IPS-20b (cell line): ENCODE measurements around the gene GOLGA3.
"Not testable (repeated sequence)": the region's sequence is repeated elsewhere in the genome, so short reads cannot be mapped to it uniquely, and the experiment has no call there.

Experiments used
- H3K27ac ChIP-seq: one replicate; pipeline ENCODE4 v1.5.1; 2013; ENCODE audit warnings: low read length
- H3K27me3 ChIP-seq: 2 replicates; pipeline ENCODE4 v1.6.1; 2013; ENCODE audit warnings: mild to moderate bottlenecking, low read length, inconsistent platforms; ENCODE audit not compliant: insufficient read depth
- H3K36me3 ChIP-seq: 2 replicates; pipeline ENCODE4 v1.6.1; 2013; ENCODE audit warnings: low read depth, mild to moderate bottlenecking, inconsistent platforms, low read length, moderate library complexity; ENCODE audit not compliant: insufficient read depth
- H3K4me1 ChIP-seq: 2 replicates; pipeline ENCODE4 v1.6.1; 2013; ENCODE audit warnings: mild to moderate bottlenecking, control low read depth, inconsistent platforms, low read length, moderate library complexity; ENCODE audit not compliant: insufficient read depth
- H3K4me3 ChIP-seq: 2 replicates; pipeline ENCODE4 v1.5.1; 2013; ENCODE audit warnings: mild to moderate bottlenecking, low read length, inconsistent platforms
- H3K9ac ChIP-seq: 2 replicates; pipeline ENCODE4 v1.6.1; 2013; ENCODE audit warnings: low read depth, mild to moderate bottlenecking, inconsistent platforms, low read length, moderate library complexity
- H3K9me3 ChIP-seq: 2 replicates; pipeline ENCODE4 v1.6.1; 2013; ENCODE audit warnings: mild to moderate bottlenecking, low read depth, low read length, inconsistent platforms; ENCODE audit not compliant: insufficient read depth

The GOLGA3 gene

DNA sequence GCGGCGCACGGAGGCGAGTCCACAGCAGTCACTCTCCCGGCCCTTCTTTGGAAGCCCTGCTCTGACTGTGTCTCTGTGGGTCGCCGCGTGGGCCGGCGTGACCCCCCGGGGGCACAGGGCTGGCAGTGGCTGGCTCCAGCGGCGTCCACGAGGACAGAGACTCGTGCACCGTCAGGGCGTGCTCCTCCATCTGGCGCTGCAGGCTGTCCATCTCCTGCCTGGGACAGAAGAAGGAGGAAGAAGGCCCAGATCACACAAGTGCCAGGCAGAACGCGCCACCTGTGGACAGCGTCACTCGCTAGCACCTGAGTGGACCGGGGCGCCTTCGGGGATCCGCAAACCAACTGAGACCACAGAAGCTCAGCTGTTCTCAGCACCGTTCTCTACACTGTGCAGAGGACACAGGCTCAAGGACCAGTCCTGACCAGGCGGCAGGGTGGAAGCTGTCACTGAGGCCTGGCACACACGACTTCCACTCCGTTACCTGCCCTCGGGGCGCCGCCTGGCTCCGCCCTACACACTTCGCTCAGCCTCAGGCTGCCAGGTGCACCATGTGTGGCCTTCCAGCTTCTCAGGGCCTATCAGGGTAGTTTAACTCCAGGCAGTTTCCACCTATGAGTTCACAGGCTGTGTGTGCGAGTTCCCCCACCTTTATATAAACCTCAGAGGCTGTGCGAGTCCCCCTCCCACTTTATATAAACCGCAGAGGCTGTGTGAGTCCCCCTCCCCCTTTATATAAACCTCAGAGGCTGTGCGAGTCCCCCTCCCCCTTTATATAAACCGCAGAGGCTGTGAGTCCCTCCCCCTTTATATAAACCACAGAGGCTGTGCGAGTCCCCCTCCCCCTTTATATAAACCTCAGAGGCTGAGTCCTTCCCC is 55.4 kb downstream of the GOLGA3 start:
- no peaks in the 10 kb centered on the region for H3K9me3 ChIP-seq
- H3K27ac ChIP-seq = no peak overlapping the region
- no peak overlapping the region for H3K4me3 ChIP-seq
- H3K27me3 ChIP-seq = no peaks in the 10 kb centered on the region
- H3K36me3 ChIP-seq = peaks cover 73% of the 10 kb centered on the region
- H3K4me1 ChIP-seq = 0 out of 2 replicates have a peak, but pooled peaks cover 3% of the 10 kb centered on the region
- H3K9ac ChIP-seq = no peak overlapping the region

DNA sequence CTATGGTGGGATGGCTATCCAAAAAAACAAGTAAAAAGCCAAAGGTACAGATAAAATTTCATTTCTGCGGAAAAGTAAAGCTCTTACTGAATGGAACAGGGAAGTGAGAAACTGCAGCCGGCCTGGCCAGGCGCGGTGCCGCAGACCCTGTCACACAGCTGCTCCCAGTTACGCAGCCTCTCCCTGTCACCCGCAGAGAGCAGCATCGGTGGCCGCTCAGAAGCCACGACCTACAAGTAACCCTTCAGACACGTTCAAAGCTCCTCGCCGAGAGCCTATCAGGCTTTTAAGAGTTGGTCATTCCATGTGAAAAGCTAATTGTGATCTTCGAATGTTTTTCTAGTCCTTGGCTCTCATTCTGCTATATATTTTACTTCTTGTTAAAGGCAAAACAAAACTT is 56.1 kb downstream of the GOLGA3 start:
- Histone ChIP-seq H3K27me3 (no peaks in the 10 kb centered on the region), H3K4me3 (no peak overlapping the region), H3K4me1 (0 out of 2 replicates have a peak, but pooled peaks cover 3% of the 10 kb centered on the region), H3K27ac (no peak overlapping the region), H3K36me3 (peaks cover 68% of the 10 kb centered on the region), H3K9ac (no peak overlapping the region), H3K9me3 (no peaks in the 10 kb centered on the region)

DNA sequence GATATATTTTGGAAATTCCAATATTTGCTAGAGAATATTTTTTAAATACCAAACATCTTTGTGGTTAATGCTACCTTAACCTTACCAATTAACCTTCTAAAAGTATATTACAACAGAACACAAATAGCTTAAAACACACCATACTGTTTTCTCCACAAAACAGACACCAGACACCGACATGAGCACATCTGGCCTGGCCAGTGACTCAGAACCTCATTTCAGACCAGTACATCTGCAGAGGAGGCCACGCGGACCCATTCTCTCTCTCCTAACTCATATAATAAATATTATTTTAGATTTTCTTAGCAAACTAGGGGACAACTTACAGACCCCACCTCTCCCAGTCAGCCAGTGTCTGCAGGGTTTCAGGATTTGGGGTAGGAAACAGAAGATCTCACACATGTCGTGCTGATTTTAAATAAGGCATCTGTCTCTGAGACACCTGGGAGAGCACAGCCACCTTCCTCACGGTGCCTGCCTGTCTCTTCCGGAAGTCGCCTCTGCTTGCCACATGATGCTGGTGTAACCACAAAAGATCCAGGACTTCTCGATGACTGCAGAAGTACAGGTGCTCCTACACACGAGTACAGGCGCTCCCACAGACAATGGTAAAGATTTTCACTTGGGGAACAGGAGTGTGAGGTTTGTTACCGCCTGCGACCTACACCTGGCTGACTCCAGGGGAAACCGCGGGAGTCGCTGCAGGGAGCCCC is 57.4 kb downstream of the GOLGA3 start:
- Histone ChIP-seq H3K4me3 (no peak overlapping the region), H3K4me1 (0 out of 2 replicates have a peak, but pooled peaks cover 3% of the 10 kb centered on the region), H3K36me3 (peaks cover 55% of the 10 kb centered on the region), H3K9ac (no peak overlapping the region), H3K27me3 (no peaks in the 10 kb centered on the region), H3K27ac (no peak overlapping the region), H3K9me3 (no peaks in the 10 kb centered on the region)

DNA sequence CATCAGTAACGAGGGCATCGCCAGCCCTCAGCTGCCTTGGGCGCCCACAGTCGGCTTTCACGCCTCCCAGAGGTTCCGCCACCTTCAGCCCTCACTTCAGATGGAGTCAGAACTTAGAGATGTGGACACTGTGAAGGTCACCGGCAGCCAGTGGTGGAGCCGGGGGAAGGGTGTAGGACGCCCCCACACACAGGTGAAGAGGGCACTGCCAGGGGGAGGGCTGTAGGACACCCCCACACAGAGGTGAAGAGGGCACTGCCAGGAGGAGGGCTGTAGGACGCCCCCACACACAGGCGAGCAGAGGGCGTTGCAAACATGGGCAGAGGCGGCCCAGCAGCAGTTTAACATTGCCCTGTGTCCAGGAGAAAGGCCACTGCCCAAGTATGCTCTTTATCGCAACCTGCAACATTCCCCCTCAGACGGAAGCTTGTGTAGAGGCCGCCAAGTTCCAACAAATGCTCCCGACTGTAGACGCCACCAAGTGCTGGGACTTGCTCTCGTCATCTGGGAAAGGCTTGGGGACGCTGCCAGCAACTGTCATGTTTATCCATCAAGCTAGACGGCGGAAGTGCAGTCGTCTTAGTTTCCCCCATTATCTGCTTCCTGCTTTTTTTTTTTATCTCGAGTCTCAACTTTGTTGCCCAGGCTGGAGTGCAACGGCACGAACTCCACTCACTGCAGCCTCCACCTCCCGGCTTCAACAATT is 62.1 kb downstream of the GOLGA3 start:
- no peaks in the 10 kb centered on the region for H3K9me3 ChIP-seq
- H3K27ac ChIP-seq = no peak overlapping the region
- 0 out of 2 replicates have a peak, but pooled peaks cover 3% of the 10 kb centered on the region for H3K4me1 ChIP-seq
- no peak overlapping the region for H3K9ac ChIP-seq
- H3K4me3 ChIP-seq = no peak overlapping the region
- H3K27me3 ChIP-seq = no peaks in the 10 kb centered on the region
- peaks cover 10% of the 10 kb centered on the region; the same call in 1 of the 2 replicates for H3K36me3 ChIP-seq

DNA sequence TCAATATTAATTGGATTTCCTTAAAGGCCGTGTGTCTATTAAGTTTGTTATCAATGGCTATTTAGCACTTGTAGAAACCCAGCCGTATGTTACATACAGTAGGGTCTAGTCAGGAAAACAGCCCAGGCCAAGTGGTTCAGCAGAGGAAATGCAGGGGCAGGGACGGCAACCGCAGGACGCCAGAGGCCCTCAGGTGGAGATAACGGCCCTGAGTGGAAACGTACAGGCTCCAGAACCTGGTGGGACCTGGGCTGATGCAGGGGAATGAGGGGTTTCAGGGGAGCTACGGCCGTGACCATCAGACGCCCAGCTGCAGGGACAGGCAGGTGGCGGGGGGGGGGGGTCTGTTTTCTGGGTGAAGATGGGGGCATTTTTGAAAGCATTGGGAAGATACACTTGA is 63.3 kb downstream of the GOLGA3 start:
- Histone ChIP-seq H3K36me3 (0 out of 2 replicates have a peak, but pooled peaks cover 4% of the 10 kb centered on the region), H3K9me3 (no peaks in the 10 kb centered on the region), H3K9ac (no peak overlapping the region), H3K4me1 (peaks cover 5% of the 10 kb centered on the region; the same call in 1 of the 2 replicates), H3K27ac (no peak overlapping the region), H3K4me3 (no peak overlapping the region), H3K27me3 (no peaks in the 10 kb centered on the region)

DNA sequence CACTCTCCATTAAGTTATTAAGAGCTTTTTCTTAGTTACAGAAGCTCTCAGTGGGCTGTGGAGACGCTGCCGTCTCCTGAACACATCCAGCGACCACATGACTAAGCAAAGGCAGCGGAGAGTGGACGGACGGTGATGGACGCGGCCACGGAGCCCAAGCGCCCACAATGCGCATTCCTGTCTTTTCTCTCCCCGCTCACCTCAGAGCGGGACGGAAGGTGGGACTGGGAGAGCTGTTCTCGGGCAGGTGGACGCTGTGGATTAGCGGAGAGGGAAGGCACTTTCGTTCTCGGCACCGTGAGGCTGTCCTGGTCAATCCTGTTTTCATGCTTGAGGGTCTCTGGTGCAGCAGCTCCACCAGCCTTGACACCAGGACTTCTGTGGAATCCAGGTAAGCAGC is 64.4 kb downstream of the GOLGA3 start:
- H3K27me3 ChIP-seq = no peaks in the 10 kb centered on the region
- no peak overlapping the region for H3K9ac ChIP-seq
- H3K36me3 ChIP-seq = no peaks in the 10 kb centered on the region
- peaks cover 9% of the 10 kb centered on the region; the same call in 1 of the 2 replicates for H3K4me1 ChIP-seq
- no peaks in the 10 kb centered on the region for H3K9me3 ChIP-seq
- H3K27ac ChIP-seq = no peak overlapping the region
- H3K4me3 ChIP-seq = no peak overlapping the region

DNA sequence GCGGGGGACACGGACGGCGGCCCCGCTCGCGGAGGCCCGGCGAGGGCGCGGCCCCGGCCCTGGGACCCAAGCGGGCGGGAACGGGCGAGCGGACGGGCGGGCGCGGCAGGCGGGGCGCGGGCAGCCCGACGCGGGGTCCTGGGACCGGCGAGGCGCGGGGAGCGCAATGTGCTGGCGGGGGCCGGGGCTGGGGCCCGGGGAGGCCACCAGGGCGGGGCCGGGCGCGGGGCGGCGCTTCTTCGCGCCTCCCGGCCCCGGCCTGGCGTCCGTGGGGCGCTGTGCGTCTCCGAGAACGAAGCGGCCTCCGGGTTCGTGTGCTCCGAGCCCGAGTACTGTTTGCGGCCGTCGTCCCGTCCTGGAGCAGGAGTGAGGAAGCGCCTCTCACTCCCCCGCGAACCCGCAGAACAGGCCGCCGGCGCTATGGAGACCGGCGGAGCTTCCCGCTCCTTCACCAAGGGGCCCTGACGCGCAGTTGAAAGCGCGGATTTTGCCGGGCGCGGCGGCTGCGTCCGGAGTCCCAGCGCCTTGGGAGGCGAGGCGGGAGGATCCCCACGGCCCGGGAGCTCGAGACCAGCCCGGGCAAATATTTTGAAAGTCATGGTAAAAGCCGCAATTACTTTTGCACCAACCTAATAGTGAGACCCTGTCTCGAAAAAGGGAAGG is 66.6 kb downstream of the GOLGA3 start:
- Histone ChIP-seq H3K36me3 (peaks cover 10% of the 10 kb centered on the region; the same call in 1 of the 2 replicates), H3K9me3 (no peaks in the 10 kb centered on the region), H3K4me3 (peak overlapping the region; percentile 75), H3K4me1 (peaks cover 6% of the 10 kb centered on the region; the same call in 1 of the 2 replicates), H3K27me3 (no peaks in the 10 kb centered on the region), H3K27ac (peak overlapping the region; percentile 38), H3K9ac (peak overlapping the region; percentile 88)

DNA sequence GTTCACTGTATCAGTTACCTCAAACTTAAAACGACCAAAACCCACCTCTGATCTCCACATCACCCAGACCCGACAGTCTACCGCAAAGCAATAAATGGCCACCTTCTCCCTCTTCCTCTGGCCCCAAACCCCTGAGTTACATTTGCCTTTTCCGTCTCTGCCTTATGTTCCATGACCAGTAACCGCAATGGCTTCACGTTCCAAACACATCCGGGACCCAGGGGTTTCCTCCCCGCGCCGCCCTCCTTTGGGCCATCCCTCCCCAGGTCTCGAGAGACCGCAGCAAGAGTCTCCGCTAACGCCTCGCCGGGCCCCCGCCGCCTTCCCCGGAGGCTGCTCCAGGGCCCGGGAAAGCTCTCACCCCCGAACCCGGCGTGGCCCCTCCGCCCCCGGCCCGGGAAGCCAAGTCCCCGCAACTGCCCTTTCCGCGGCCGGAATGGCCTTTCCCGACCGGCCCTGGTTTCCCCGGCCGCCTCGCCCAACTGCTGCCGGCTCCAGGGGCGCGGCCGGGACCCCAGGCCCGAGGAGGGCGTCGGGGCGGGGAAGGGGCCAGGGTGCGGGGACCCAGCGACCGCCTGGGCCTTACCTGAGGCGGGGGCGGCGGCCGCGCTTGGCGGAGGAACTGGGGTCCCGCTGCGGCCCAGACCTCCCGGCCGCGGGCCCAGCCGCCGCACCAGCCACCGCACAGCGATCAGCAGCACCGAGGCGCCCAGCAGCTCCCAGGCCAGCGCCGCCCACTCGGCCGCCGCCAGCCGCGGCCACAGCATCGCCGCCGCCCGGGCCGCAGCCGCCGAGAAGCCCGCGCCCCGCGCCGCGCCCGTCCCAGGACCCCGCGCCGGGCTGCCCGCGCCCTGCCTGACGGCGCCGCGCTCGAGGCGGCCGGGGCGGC is 67.4 kb downstream of the GOLGA3 start, which contains the start of gene ANKLE2:
TSS of gene ANKLE2 (minus strand) at position 801 of the 889 bp plus-strand sequence. CDS start at position 767, 34 bp downstream.
- Histone ChIP-seq H3K9me3 (no peaks in the 10 kb centered on the region), H3K36me3 (peaks cover 14% of the 10 kb centered on the region; the same call in 1 of the 2 replicates), H3K27ac (peak within 1 kb of the TSS; percentile 38), H3K4me3 (peak within 1 kb of the TSS; percentile 87), H3K9ac (peak within 1 kb of the TSS; percentile 88), H3K27me3 (no peaks in the 10 kb centered on the region), H3K4me1 (peaks cover 6% of the 10 kb centered on the region; the same call in 1 of the 2 replicates)

DNA sequence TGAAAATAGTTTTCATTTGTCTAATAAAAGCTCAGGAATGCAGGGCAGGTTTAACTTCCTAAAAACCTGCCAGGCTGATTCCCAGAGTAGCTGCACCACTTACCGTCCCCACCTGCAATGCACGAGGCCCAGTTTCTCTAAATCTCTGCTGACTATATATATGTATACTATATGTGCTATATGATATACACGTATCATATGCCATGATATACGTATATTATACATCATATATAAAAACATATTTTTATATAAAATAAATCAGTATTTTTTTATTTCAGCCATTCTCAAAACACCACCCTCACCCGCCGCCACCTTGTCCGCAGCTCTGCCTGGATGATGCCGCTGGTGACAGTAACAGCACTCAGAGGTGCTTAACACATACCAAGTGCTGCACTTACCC is 69.3 kb downstream of the GOLGA3 start:
- Histone ChIP-seq H3K27me3 (no peaks in the 10 kb centered on the region), H3K9ac (no peak overlapping the region), H3K4me3 (no peak overlapping the region), H3K4me1 (peaks cover 6% of the 10 kb centered on the region; the same call in 1 of the 2 replicates), H3K9me3 (no peaks in the 10 kb centered on the region), H3K27ac (no peak overlapping the region), H3K36me3 (peaks cover 24% of the 10 kb centered on the region)

DNA sequence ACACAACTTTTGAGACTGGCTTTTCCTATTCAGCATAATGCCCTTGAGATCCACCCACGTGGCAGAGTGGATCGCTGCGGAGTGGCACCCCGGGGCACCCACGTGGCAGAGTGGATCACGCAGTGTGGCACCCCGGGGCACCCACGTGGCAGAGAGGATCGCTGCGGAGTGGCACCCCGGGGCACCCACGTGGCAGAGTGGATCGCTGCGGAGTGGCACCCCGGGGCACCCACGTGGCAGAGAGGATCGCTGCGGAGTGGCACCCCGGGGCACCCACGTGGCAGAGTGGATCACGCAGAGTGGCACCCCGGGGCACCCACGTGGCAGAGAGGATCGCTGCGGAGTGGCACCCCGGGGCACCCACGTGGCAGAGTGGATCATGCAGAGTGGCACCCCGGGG is 69.8 kb downstream of the GOLGA3 start:
- not testable (repeated sequence) for H3K4me3 ChIP-seq, H3K9me3 ChIP-seq, H3K9ac ChIP-seq, H3K4me1 ChIP-seq, H3K27me3 ChIP-seq, H3K27ac ChIP-seq
- H3K36me3 ChIP-seq = peaks cover 27% of the 10 kb centered on the region
